HUES64 (cell line): ENCODE measurements around the gene MAP4K4.

Experiments used
- H3K27ac ChIP-seq: 2 replicates; pipeline ENCODE4 v1.7.0; 2013; ENCODE audit warnings: low read depth, low read length, inconsistent platforms
- H3K27me3 ChIP-seq: 2 replicates; pipeline ENCODE4 v1.6.1; 2013; ENCODE audit warnings: mild to moderate bottlenecking, low read length; ENCODE audit not compliant: insufficient read depth
- H3K36me3 ChIP-seq: 2 replicates; pipeline ENCODE4 v1.6.1; 2013; ENCODE audit warnings: mild to moderate bottlenecking, low read length; ENCODE audit not compliant: insufficient read depth
- H3K4me1 ChIP-seq: 2 replicates; pipeline ENCODE4 v1.6.1; 2013; ENCODE audit warnings: mild to moderate bottlenecking, low read length, moderate library complexity; ENCODE audit not compliant: insufficient read depth
- H3K4me3 ChIP-seq: 2 replicates; pipeline ENCODE4 v1.5.1; 2013; ENCODE audit warnings: mild to moderate bottlenecking, low read length, moderate library complexity
- H3K9ac ChIP-seq: 2 replicates; pipeline ENCODE4 v1.6.1; 2013; ENCODE audit warnings: mild to moderate bottlenecking, low read depth, low read length
- H3K9me3 ChIP-seq: 2 replicates; pipeline ENCODE4 v1.6.1; 2013; ENCODE audit warnings: low read depth, low read length; ENCODE audit not compliant: insufficient read depth
- WGBS: fragments of 150-250, 120-280 bp; methylation state at CpG from one replicate; pipeline ENCODE4 v1.1.7; 2013; ENCODE audit warnings: missing lambda C conversion rate; 5-methylcytosine and 5-hydroxymethylcytosine counted together

Gene MAP4K4

GRCh38 chr2:101850991-101851390 lies 153.5 kb downstream of the MAP4K4 start:
- H3K27ac ChIP-seq: no peak overlapping the region
- no peak overlapping the region for H3K4me3 ChIP-seq
- no peak overlapping the region for H3K9ac ChIP-seq
- H3K27me3 ChIP-seq: no peaks in the 10 kb centered on the region
- peaks cover 88% of the 10 kb centered on the region for H3K36me3 ChIP-seq
- no peaks in the 10 kb centered on the region for H3K4me1 ChIP-seq
- no peaks in the 10 kb centered on the region for H3K9me3 ChIP-seq
- WGBS: 87% methylated on average over 2 of the region's 2 CpGs

GRCh38 chr2:101852824-101853223 lies 155.3 kb downstream of the MAP4K4 start:
- H3K27me3 ChIP-seq: no peaks in the 10 kb centered on the region
- H3K9ac ChIP-seq: no peak overlapping the region
- WGBS: 100% methylated on average over 2 of the region's 2 CpGs
- no peak overlapping the region for H3K27ac ChIP-seq
- H3K4me3 ChIP-seq: no peak overlapping the region
- H3K9me3 ChIP-seq: no peaks in the 10 kb centered on the region
- H3K4me1 ChIP-seq: no peaks in the 10 kb centered on the region; the same call in 1 of the 2 replicates
- peaks cover 84% of the 10 kb centered on the region for H3K36me3 ChIP-seq

- H3K4me3 ChIP-seq: no peak overlapping the region
- no peaks in the 10 kb centered on the region; the same call in 1 of the 2 replicates for H3K4me1 ChIP-seq
- H3K9me3 ChIP-seq: no peaks in the 10 kb centered on the region
- H3K27me3 ChIP-seq: no peaks in the 10 kb centered on the region
- H3K9ac ChIP-seq: no peak overlapping the region
- no peak overlapping the region for H3K27ac ChIP-seq
- 95% methylated on average over 4 of the region's 4 CpGs for WGBS
- H3K36me3 ChIP-seq: peaks cover 91% of the 10 kb centered on the region
Measured at GRCh38 chr2:101854877-101855276, 157.4 kb downstream of the MAP4K4 start.

GRCh38 chr2:101855776-101856175 lies 158.3 kb downstream of the MAP4K4 start:
- Histone ChIP-seq H3K4me3 (no peak overlapping the region), H3K27ac (no peak overlapping the region), H3K36me3 (peaks cover 91% of the 10 kb centered on the region), H3K9me3 (no peaks in the 10 kb centered on the region), H3K9ac (no peak overlapping the region), H3K27me3 (no peaks in the 10 kb centered on the region), H3K4me1 (no peaks in the 10 kb centered on the region; the same call in 1 of the 2 replicates)
- WGBS: 95% methylated on average over 9 of the region's 9 CpGs

- H3K36me3 ChIP-seq: peaks cover 91% of the 10 kb centered on the region
- no peaks in the 10 kb centered on the region; the same call in 1 of the 2 replicates for H3K4me1 ChIP-seq
- H3K27ac ChIP-seq: no peak overlapping the region
- no peaks in the 10 kb centered on the region for H3K27me3 ChIP-seq
- H3K9me3 ChIP-seq: no peaks in the 10 kb centered on the region
- no peak overlapping the region for H3K4me3 ChIP-seq
- H3K9ac ChIP-seq: no peak overlapping the region
Measured at GRCh38 chr2:101858246-101858645, 160.7 kb downstream of the MAP4K4 start.

GRCh38 chr2:101858910-101859309 lies 161.4 kb downstream of the MAP4K4 start:
- Histone ChIP-seq H3K9me3 (no peaks in the 10 kb centered on the region), H3K9ac (no peak overlapping the region), H3K4me1 (no peaks in the 10 kb centered on the region; the same call in 1 of the 2 replicates), H3K27me3 (no peaks in the 10 kb centered on the region), H3K4me3 (no peak overlapping the region), H3K27ac (no peak overlapping the region; the same call in 1 of the 2 replicates), H3K36me3 (peaks cover 91% of the 10 kb centered on the region)
- WGBS: 95% methylated on average over 4 of the region's 4 CpGs

- Histone ChIP-seq H3K27me3 (no peaks in the 10 kb centered on the region), H3K4me1 (no peaks in the 10 kb centered on the region; the same call in 1 of the 2 replicates), H3K36me3 (peaks cover 91% of the 10 kb centered on the region), H3K4me3 (no peak overlapping the region), H3K9ac (no peak overlapping the region), H3K9me3 (no peaks in the 10 kb centered on the region), H3K27ac (no peak overlapping the region)
- WGBS: 96% methylated on average over 16 of the region's 16 CpGs
Measured at GRCh38 chr2:101859604-101860003, 162.1 kb downstream of the MAP4K4 start.

- no peaks in the 10 kb centered on the region for H3K27me3 ChIP-seq
- H3K4me3 ChIP-seq: no peak overlapping the region
- H3K36me3 ChIP-seq: peaks cover 92% of the 10 kb centered on the region
- H3K4me1 ChIP-seq: no peaks in the 10 kb centered on the region; the same call in 1 of the 2 replicates
- 95% methylated on average over 5 of the region's 5 CpGs for WGBS
- no peak overlapping the region for H3K9ac ChIP-seq
- H3K9me3 ChIP-seq: no peaks in the 10 kb centered on the region
- no peak overlapping the region for H3K27ac ChIP-seq
Measured at GRCh38 chr2:101860157-101860556, 162.7 kb downstream of the MAP4K4 start.

- Histone ChIP-seq H3K27me3 (no peaks in the 10 kb centered on the region), H3K9ac (no peak overlapping the region), H3K4me3 (no peak overlapping the region), H3K36me3 (peaks cover 92% of the 10 kb centered on the region), H3K9me3 (no peaks in the 10 kb centered on the region), H3K27ac (no peak overlapping the region), H3K4me1 (no peaks in the 10 kb centered on the region; the same call in 1 of the 2 replicates)
- 95% methylated on average over 8 of the region's 8 CpGs for WGBS
Measured at GRCh38 chr2:101860782-101861181, 163.3 kb downstream of the MAP4K4 start.

GRCh38 chr2:101861382-101861781 lies 163.9 kb downstream of the MAP4K4 start:
- Histone ChIP-seq H3K9ac (no peak overlapping the region), H3K27me3 (no peaks in the 10 kb centered on the region), H3K4me3 (no peak overlapping the region), H3K27ac (no peak overlapping the region), H3K36me3 (peaks cover 92% of the 10 kb centered on the region), H3K4me1 (no peaks in the 10 kb centered on the region; the same call in 1 of the 2 replicates), H3K9me3 (no peaks in the 10 kb centered on the region)
- WGBS: 93% methylated on average over 4 of the region's 4 CpGs

GRCh38 chr2:101863534-101863933 lies 166.0 kb downstream of the MAP4K4 start:
- Histone ChIP-seq H3K4me3 (no peak overlapping the region), H3K36me3 (peaks cover 100% of the 10 kb centered on the region), H3K27me3 (no peaks in the 10 kb centered on the region), H3K9me3 (no peaks in the 10 kb centered on the region), H3K4me1 (no peaks in the 10 kb centered on the region), H3K9ac (no peak overlapping the region), H3K27ac (no peak overlapping the region)
- WGBS: 94% methylated on average over 7 of the region's 7 CpGs

- Histone ChIP-seq H3K9ac (no peak overlapping the region), H3K4me1 (no peaks in the 10 kb centered on the region), H3K4me3 (no peak overlapping the region), H3K27me3 (no peaks in the 10 kb centered on the region), H3K27ac (peak overlapping the region; percentile 24; the same call in 1 of the 2 replicates), H3K9me3 (no peaks in the 10 kb centered on the region), H3K36me3 (peaks cover 100% of the 10 kb centered on the region)
- 100% methylated on average over 1 of the region's 1 CpG for WGBS
Measured at GRCh38 chr2:101864426-101864825, 166.9 kb downstream of the MAP4K4 start.
